Skin of body (tissue), 3 donors: ENCODE measurements around the gene LRR1. TPM values are rescaled to one million over a fixed set of nuclear protein-coding genes. Genes with fewer than 3 reads are reported as not detected.
"Not testable (repeated sequence)": the region's sequence is repeated elsewhere in the genome, so short reads cannot be mapped to it uniquely, and the experiment has no call there.

Experiments
- DNase-seq: peaks from one replicate; lab custom pipeline; 2025; lab: John Stamatoyannopoulos, UW
- small RNA-seq: library from RNA; depleted of rRNA; stranded (forward); fragments of <200 nt; gene quantifications from one replicate; pipeline ENCODE3, GENCODE V24; 2014; ENCODE audit warnings: low replicate concordance
- total RNA-seq: library from RNA; depleted of rRNA; stranded (reverse); fragments of >200 nt; gene quantifications from one replicate; pipeline ENCODE4 v1.2.3, GENCODE V29; 2014

Gene LRR1
- total RNA-seq, 1 donor from 2014 or later, result 9.9 TPM

DNA sequence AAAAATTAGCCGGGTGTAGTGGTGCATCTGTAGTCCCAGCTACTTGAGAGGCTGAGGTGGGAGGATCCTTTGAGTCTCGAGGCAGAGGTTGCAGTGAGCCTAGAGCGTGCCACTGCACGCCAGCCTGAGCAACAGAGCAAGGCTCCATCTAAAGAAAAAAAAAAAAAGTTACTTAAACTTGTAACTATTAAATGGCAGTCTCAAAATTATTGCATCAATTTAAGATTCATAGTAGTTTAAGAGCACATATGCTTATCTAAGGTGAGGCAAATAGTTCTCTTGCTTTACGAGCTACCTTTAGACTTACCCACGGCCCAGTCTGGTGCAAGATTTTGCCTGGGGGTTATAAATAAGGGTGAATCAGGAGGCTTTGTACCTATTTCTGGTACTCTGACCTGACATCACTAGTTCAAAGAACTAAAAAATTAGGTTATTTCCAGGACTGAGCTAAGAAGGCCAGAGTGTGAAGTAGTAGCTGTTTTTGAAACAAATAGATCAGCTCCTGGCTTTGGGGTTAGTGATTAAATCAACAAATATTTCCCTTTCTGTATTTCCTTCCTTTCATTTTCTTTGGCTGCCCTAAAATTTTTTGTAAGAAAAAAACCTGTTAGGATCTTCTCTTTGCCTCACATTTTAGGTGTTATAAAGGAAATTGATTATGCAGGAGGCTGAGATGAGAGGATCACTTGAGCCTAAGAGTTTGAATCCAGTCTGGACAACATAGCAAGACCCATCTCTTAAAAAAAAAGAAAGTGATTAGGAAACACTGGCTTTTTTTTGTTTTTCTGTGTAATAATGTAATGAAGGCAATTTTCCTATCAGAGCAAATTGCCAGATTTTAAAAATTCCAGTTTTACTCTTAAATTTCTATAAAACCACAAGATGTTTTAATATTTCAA is 25.4 kb downstream of the LRR1 start:
- no peak for DNase-seq

DNA sequence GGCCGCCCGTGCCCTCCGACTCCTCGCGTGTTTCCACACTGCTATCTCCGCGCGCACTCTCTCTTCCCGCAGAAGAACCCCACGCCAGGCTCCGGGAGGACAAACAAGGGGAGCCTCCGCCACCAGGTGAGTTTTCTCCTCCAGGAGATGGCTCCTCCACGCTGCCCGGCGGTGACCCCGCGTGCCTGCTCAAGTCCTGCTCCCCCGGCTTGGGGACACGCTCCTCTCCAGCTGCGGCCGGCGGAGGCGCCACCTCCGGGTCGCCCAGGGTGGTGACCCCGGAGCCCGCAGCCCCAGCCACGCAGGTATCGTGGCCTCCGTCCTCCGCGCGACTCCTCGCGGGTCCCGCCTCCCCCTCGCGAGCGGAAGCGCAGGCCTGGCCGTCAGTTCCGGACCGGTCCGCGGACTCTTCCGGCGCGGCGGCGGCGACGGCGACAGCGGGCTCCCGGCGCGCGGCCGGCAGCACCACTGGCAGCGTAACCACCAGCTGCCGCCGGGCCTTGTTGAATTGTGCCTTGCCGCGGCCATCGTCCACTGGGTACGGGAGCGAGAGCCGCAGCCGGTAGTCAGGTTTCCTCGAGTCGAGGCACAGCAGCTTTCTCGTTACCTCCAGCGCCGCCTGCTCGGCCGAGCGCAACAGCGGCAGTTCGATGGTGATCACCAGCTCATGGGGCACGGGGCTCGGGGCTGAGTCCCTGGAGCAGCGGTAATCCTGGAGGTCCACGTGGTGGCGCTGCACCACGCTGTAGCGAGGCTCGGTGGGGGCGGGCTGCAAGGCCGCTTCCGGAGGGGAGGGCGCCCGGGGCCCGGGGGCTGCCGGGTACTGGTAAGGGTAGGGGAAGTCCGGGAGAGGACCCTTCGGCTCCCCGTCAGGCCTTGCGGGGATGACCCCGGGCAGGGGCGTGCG is 35.2 kb downstream of the LRR1 start:
- DNase-seq, result peak; percentile 95

DNA sequence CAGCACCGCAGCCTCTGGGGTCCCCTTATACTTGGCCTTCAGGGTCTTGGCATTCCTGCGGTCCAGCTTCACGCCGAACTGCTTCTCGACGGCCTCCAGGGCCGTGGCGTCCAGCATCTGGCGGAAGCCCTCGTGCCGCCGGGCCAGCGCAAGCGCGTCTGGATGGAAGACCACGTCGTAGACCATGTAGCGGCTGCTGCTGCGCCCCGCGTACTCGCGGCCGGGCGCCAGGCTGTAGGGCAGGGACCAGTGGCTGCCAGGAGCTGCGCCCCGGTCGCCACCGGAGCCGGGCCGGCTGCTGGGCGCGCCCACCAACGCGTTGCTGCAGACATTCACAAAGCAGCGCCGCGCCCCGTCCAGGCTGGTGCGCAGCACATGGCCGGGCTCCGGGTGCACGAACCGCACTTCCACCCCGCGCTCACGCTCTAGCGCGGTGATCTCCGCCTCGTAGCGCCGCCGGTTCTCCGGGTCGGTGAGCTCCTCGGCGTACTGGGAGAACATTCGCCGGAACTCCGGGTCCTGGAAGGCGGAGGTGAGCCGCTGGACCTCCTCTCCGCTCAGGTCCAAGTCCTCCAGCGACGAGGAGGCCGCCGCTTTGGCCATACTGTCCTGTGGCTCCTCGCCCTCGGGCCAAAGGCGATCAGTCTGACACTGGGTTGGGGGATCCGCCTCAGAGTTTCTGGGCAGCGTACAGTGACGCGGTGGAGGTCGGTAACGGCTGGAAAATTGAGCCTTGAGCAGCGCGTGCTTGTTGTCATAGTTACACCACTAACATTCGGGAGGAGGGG is 36.0 kb downstream of the LRR1 start, which contains the start of gene DNAAF2:
DNAAF2 (minus strand) TSS at position 698 of the 788 bp plus-strand sequence; CDS start at position 603, 95 bp downstream.
- peak; percentile 66 for DNase-seq

DNA sequence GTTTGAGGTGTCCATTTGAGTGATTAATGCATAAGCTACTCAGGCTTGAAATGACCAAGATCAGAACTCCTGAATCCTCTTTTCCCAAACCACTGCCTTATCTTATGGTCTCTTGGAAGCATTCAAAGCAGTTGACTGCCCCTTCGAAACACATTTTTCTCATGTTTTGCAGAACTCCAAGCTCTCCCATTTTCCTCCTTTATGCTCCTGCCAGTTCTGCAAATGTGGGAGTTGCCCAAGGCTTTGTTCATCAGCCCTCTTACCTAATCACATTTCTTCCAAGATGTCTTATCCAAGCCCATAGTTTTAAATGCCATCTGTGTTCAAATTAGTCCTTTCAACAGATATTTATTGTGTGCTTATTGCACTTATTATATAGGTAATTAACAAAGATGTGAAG is 38.1 kb downstream of the LRR1 start:
- DNase-seq, result no peak

DNA sequence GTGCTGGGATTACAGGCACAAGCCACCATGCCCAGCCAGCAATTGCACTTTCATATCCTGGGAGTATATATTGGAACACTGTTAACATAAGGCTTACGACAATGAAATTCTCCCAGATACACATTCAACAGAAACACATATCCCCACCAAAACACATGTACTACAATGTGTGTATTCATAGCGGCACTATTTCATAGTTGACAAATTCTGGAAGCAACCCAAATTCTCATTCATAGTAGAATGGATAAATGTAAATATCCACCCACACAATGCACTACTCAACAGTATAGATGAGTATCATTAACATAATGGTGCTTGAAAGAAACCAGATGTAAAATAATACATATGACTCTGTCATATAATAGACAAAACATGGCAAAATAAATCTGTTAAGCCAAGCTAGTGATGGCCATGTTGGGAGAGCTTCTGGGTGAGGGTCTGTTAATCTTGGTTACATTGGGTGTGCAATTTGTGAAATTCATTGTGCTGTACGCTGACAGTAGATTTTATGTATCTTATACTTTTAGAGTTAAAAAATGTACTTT is 38.9 kb downstream of the LRR1 start:
- no peak for DNase-seq

DNA sequence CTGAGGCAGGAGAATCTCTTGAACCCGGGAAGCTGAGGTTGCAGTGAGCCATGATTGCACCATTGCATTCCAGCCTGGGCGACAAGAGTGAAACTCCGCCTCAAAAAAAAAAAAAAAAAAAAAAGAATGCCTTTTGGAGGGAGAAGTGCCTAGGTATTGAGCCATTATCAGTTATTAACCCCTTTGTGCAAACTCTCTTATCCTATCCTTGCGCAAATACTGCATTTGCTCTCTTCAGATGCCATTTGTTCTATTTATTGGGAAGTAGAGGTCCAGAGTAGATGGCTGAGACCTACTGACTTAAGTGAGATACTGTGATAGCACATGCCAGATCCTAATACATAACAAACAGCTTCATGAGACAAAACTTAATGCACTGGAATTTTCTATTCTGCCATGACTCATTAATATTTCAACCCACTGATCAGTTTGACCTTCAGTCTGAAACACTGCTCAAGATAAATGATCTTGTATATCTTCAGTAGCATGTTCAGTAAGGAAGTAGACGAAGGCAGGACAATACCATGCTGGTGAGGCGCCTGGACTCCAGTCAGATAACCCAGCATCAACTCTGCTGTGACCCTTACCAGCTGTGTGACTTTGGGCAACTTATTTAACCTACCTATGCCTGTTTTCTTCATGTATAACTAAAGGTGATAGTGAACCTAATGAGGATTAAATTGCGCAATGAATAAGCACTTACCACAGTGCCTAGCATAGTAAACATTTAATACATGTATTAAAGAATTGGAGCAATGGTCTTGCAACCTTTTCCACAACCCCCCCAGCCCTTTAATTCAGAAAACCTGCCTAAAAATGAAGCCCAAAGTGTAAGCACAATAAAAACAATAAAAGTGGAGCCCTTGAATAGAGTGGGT is 42.0 kb downstream of the LRR1 start:
- no peak for DNase-seq

DNA sequence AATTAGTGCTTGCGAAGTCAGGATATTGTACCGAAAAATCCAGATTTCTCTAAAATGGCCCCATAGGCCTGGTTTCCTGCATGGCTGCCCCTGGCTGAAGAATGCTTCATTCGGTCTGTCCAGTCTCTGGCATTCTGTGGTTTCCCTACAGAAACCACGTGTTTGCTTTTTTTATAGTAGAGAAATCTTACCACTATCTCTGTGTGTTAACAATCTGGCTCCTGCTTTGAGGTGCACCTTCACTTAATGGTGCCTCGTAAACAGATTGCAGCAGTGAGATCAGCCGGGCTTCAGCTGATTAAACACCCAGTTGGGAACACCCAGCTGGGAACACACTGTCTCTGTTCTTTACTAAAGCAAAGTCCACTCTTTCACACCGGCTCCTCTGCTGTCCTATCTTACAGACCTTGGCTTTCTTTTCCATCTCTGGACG is 43.0 kb downstream of the LRR1 start:
- no peak for DNase-seq

DNA sequence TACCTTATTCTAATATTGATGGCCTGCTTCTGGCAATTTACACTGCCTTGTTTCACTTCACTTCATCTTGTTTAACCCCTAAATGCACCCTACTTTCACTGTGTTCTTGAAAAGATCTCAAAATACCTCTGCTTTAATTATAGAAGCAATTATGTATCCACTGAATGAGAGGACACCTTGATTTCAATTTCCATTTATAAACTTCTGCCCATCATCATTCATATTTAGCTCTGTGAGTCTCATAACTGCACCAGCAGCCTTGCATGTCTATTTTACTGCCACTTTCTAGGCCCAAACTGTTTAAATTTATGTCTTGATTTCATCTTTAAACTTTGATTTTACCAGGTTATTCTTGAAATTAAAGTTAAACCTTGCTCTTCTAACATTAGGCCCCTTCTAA is 43.4 kb downstream of the LRR1 start:
- no peak for DNase-seq

DNA sequence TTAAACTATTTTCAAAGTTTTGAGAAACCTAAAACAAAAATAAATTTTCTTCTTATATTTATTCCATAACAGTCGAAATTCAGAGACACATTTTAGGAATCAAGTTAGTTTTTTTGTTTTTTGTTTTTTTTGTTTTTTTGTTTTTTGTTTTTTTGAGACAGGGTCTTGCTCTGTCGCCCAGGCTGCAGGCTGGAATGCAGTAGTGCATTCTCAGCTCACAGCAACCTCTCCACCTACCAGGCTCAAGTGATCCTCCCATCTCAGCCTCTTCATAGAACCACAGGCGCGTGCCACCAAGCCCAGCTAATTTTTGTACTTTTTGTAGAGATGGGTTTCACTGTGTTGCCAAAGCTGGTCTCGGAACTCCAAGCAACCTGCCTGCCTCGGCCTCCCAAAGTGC is 54.8 kb downstream of the LRR1 start:
- no peak for DNase-seq

DNA sequence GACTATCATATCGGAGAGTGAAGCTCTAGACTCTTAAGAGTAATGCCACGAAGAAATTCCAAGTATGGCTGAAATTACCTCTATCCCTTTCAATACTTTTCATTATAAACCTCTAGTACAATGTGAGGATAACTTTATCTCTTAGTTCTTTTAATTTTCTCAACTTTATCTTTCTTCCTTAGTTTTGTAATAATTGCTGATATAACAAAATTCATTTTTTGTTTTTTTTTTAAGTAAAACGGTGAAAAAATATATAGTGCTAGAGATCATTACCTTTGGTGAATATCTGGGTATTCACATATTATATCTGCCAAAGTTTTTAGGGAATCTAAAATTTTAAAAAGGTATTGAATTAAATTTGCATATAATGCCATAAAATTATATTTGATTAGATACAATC is 55.8 kb downstream of the LRR1 start:
- DNase-seq, result no peak

DNA sequence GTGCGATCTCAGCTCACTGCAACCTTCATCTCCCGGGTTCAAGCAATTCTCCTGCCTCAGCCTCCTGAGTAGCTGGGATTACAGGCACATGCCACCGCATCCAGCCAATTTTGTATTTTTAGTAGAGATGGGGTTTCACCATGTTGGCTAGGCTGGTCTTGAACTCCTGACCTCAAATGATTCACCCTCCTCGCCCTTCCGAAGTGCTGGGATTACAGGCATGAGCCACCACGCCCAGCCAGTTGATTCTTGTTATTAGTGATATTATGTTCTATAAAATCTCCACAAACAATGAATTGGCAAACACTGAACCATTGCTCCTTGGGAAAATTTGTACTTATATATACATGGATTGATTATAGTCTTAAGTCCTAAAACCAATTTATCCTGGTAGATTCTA is 58.8 kb downstream of the LRR1 start:
- DNase-seq, result not testable (repeated sequence)

DNA sequence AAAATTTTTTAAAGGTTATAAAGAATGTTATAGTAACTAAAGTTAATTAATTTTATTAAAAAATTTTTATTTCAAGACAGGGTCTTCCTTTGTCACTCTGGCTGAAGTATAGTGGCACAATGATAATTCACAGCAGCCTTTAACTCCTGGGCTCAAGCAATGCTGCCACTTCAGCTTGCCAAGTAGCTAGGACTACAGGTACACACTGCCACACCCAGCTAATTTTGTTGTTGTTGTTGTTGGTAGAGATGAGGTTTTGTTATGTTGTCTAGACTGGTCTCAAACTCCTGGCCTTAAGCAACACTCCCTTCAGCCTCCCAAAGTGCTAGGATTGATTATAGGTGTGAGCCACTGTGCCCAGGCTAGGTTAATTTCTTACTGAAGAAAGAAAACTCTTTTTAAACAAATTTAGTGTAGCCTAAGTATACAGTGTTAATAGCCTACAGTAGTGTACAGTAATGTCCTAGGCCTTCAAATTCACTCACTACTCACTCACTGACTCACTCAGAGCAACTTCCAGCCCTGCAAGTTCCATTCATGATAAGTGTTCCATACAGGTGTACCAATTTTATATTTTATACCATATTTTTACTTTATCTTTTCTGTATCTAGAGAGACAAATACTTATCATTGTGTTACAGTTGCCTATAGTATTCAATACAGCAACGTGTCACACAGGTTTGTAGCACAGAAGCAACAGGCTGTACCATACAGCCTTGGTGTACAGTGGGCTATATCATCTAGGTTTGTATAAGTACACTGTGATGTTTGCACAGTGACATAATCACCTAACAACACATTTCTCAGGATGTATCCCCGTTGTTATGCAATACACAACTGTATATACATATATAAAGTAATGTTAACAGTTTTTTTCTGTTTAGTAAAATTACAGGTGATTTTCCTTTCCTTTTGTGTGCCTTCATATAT is 61.1 kb downstream of the LRR1 start:
- DNase-seq, result no peak

Small RNA genes within 50 kb of the gene (small RNA-seq; reads per million reads assigned to genes)
- gene AL139099.3, result not detected
- not detected for gene AL139099.4
- gene RF00019, result not detected
- gene RNA5SP384, result not detected

Other genes starting within 250 kb of the LRR1 start
- 1,388 TPM for gene RPS29, start 12.6 kb upstream of the LRR1 start, total RNA-seq
- gene RPL36AL, start 21.7 kb downstream of the LRR1 start, total RNA-seq, result 101 TPM
- 25.2 TPM for gene MGAT2, start 21.9 kb downstream of the LRR1 start, total RNA-seq
- gene DNAAF2, start 36.3 kb downstream of the LRR1 start, total RNA-seq, result 7.0 TPM
- gene POLE2, start 89.3 kb downstream of the LRR1 start, total RNA-seq, result 13.4 TPM
- 10.1 TPM for gene KLHDC1, start 94.2 kb downstream of the LRR1 start, total RNA-seq
- gene KLHDC2, start 169.2 kb downstream of the LRR1 start, total RNA-seq, result 85.1 TPM